ENCODE results near the gene DCTPP1. TPM values are rescaled to one million over a fixed set of nuclear protein-coding genes. Genes with fewer than 3 reads are reported as not detected.

The DCTPP1 gene
- total and polyA plus RNA-seq, 2 of the 13 experiments (the other 11 are each of a cell fraction or from before 2014, with no cell fraction given), result 54.8 to 74.4 TPM

GRCh38 chr16:30401768-30402425, 27.9 kb downstream of the DCTPP1 start (continued):
- TF ChIP-seq ZSCAN9 (CRISPR knock-in tag; IDR thresholded peaks at IDR 0.05; ENCODE audit: borderline replicate concordance) (peak; percentile 76; the same call in 1 of the 2 replicates), PITX1 (CRISPR knock-in tag; IDR thresholded peaks at IDR 0.05) (peak; percentile 61; the same call in 1 of the 2 replicates), ERF (CRISPR knock-in tag; IDR thresholded peaks at IDR 0.05) (peak; percentile 92; the same call in 1 of the 2 replicates), ZBTB46 (CRISPR knock-in tag; IDR thresholded peaks at IDR 0.05; ENCODE audit: borderline replicate concordance) (no peak), ESRRA (CRISPR knock-in tag; IDR thresholded peaks at IDR 0.05; ENCODE audit: low read depth) (no peak; the same call in 1 of the 2 replicates), MAF1 (CRISPR knock-in tag; IDR thresholded peaks at IDR 0.05; ENCODE audit: borderline replicate concordance) (no peak), SMARCC2 (IDR thresholded peaks at IDR 0.05) (no peak), ZNF567 (CRISPR knock-in tag; IDR thresholded peaks at IDR 0.05; ENCODE audit: borderline replicate concordance) (no peak; the same call in 1 of the 2 replicates), EEA1 (CRISPR knock-in tag; IDR thresholded peaks at IDR 0.05; ENCODE audit: borderline replicate concordance) (no peak), HOXD1 (CRISPR knock-in tag; IDR thresholded peaks at IDR 0.05) (0 out of 2 replicates have a peak, but pooled peaks have one; percentile 39), STAG1 (CRISPR knock-in tag; IDR thresholded peaks at IDR 0.05) (0 out of 2 replicates have a peak, but pooled peaks have one; percentile 9), E2F5 (CRISPR knock-in tag; conservative IDR thresholded peaks at IDR 0.05) (no peak), MLX (CRISPR knock-in tag; IDR thresholded peaks at IDR 0.05) (0 out of 2 replicates have a peak, but pooled peaks have one; percentile 27), FOXA1 (IDR thresholded peaks at IDR 0.05) (peak; percentile 91), FOXA1 (CRISPR knock-in tag; IDR thresholded peaks at IDR 0.05) (peak; percentile 94), MEIS1 (CRISPR knock-in tag; IDR thresholded peaks at IDR 0.05; ENCODE audit: borderline replicate concordance) (no peak), MIER3 (CRISPR knock-in tag; IDR thresholded peaks at IDR 0.05; ENCODE audit: borderline replicate concordance) (peak; percentile 85; the same call in 1 of the 2 replicates), HOXA5 (CRISPR knock-in tag; IDR thresholded peaks at IDR 0.05) (no peak), ELF3 (CRISPR knock-in tag; IDR thresholded peaks at IDR 0.05) (peak; percentile 75), SMAD9 (CRISPR knock-in tag; IDR thresholded peaks at IDR 0.05) (no peak), ZNF7 (CRISPR knock-in tag; IDR thresholded peaks at IDR 0.05) (peak; percentile 26; the same call in 1 of the 2 replicates), HOXA7 (CRISPR knock-in tag; IDR thresholded peaks at IDR 0.05) (no peak), NR2F2 (IDR thresholded peaks at IDR 0.05; ENCODE audit: borderline replicate concordance, low read depth) (0 out of 2 replicates have a peak, but pooled peaks have one; percentile 18), E2F2 (CRISPR knock-in tag; IDR thresholded peaks at IDR 0.05; ENCODE audit: borderline replicate concordance) (no peak), ZNF414 (CRISPR knock-in tag; IDR thresholded peaks at IDR 0.05) (peak; percentile 74; the same call in 1 of the 2 replicates), ZNF232 (CRISPR knock-in tag; IDR thresholded peaks at IDR 0.05; ENCODE audit: borderline replicate concordance) (no peak; the same call in 1 of the 2 replicates), NR1H2 (CRISPR knock-in tag; IDR thresholded peaks at IDR 0.05; ENCODE audit: borderline replicate concordance, low read depth) (no peak)

Measured in HepG2 (cell line).